HEK293T (cell line): ENCODE measurements around the gene LANCL1.

Experiments used
- FOXA1 ChIP-seq: fragments of 450-650 bp; IDR thresholded peaks from 2 replicates; pipeline ENCODE4 v1.6.1; 2016; ENCODE audit warnings: mild to moderate bottlenecking
- HDGF ChIP-seq: fragments of 450-650 bp; IDR thresholded peaks from 2 replicates; pipeline ENCODE4 v1.6.1; 2017; ENCODE audit warnings: antibody characterized with exemption, borderline replicate concordance

DNA sequence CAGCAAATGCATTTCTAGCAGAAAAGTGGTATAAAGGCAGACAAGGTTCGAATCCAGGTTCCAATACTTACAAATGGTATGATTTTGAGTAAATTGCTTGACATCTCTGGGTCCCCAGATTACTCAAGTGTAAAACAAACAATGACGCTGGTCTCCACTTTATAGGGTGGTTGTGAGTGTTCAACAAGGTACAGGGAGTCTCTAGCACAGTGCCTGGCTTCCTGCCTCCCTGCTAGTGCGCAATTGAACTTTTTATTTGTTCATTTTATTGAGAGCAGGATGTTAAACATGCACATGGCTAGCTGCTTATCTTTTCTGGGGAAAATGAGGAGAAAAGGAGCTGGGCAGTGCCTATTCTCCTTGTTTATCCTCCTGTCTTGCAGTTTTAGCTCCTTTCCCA lies 86.7 kb downstream of the LANCL1 start:
- TF ChIP-seq HDGF (no peak), FOXA1 (no peak)
